GM18870 (cell line): ENCODE results near the gene AIFM1.
A peak's percentile ranks its signal among the peaks of the same experiment; 100 is the strongest.
"Not testable (repeated sequence)": the region's sequence is repeated elsewhere in the genome, so short reads cannot be mapped to it uniquely, and the experiment has no call there.

Source experiments
- ATAC-seq: cut with Tn5 transposase; IDR thresholded peaks from one replicate; pipeline ENCODE4 v1.9.1; 2021; ENCODE audit warnings: moderate library complexity; ENCODE audit not compliant: unreplicated experiment

AIFM1 gene

DNA sequence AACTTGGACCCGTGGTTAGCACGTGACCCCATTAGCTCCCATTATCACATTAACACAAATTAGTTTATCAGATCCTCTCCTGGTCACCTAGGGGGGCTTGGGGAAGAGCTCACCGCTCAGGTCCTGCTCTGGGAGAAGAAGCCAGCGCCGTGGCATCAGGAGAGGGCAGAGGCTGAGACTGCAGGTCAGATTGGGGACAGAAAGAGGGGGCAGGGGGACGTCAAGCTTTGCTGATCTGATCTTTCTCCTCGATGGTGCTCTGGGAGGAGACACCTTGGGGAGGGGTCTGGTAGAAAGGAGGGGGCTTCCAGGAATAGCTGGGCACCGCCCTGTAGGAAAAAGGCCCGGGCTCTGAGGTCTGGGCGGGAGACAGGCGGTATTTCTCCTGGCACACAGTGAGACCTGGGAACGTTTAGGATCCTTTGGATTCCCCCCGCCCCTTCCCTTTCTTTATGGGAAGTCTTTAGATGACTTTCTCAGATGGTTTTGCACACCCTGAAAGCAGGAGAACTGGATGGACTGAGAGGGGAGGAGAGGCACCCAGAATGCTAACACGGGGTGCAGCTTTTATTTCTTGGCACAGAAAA, 46.2 kb downstream of the AIFM1 start:
- ATAC-seq, result no peak

DNA sequence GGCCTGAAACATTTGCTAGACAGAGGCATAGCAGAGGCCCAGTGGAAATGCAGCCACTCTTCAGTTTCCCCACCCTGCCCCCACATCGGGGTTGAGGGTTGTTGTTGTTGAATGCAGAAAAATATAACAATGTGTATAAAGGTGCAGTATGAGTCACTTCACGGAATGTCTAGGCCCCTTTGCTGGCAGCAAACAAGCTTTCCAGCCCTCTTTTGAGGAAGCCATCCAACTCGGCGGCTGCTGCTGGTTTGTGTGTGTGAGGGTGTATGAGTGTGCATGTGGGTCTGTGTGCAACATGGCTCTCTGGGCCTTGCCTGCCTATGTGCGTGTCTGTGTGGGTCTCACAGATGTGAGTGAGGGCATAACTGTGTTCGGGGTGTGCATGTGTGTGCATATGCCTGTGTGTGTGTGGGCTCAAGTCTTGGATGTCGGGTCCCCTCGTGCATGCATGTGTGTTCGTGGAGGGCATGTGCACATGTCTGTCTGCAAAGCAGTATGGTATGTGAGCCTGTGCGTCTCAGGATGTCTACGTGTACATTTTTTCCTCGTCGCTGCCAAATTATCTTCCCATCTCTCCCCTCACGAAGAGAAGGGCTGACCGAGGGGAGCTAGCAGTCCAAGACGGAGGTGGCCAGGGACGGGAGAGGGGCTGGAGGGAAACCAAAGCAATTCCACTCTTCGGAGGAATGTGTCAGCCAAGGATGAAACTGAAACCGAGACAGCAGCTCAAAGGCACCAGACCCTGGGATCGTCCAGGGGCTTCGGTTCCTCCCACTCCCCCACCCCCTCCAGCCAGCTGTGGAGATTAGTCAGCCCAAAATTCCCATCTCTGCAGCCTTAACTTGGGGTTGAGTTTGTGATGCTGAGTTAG, 47.0 kb downstream of the AIFM1 start:
- no peak for ATAC-seq

DNA sequence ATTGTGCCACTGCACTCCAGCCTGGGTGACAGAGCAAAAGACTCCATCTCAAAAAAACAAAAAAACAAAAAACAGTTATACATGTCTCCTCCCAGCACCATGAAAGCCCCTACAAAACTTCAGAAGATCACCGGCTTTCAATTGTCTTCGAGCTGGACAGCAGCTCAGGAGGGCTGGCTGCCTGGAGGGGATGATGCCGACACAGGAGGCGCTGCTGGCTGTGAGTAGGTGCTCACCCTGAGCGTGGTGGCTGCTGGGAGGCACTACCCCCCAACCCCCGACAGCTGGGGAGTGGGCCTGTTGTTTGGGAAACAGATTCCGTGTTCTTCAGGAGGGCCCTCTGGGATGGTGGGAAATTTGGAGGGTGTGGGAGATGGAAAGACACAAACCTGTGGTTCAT, 48.5 kb downstream of the AIFM1 start:
- no peak for ATAC-seq

DNA sequence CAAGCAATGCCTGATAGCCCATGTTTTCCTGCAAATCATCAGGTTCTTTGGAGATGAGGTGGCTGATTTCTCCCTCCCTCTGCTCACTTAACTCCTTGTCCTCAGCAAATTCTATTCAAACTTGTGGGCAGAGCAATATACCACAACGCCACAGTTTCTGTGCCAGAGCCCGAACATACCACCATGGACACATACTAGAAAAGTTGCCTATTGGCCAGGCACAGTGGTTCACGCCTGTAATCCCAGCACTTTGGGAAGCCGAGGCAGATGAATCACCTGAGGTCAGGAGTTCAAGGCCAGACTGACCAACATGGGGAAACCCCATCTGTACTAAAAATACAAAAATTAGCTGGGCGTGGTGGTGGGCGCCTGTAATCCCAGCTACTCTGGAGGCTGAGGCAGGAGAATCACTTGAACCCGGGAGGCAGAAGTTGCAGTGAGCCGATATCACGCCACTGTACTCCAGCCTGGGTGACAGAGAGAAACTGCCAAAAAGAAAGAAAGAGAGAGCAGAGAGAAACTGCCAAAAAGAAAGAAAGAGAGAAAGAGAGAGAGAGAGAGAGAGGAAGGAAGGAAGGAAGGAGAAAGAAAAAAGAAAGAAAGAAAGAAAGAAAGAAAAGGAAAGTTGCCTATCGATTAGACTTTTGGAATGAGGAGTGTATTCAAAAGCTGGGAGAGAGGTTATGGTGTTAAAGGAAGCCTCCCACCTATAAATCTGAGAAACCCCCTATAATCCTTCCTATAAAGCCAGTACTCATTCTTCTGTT, 50.3 kb downstream of the AIFM1 start:
- not testable (repeated sequence) for ATAC-seq

DNA sequence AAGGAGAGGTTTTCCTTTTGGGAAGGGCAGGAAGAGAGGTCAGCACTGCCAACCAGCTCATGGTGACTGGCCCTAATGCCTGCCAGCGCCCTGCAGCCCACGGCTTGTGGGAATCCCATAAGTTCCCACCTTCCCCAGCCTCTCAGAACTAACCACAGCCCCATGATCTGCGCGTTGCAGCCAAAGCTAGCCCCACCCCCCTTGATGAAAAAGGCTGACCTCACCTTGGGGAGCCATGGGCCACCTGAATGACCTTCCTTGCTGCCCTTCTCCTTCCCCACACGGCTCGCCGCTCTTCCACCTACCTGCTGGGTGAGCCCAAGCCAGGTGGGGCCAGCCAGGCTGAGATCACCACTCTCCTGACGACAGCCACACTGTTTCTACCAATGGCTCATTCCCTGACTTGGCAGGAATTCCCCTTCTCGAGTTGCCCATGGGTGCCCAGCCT, 51.5 kb downstream of the AIFM1 start:
- ATAC-seq, result no peak

DNA sequence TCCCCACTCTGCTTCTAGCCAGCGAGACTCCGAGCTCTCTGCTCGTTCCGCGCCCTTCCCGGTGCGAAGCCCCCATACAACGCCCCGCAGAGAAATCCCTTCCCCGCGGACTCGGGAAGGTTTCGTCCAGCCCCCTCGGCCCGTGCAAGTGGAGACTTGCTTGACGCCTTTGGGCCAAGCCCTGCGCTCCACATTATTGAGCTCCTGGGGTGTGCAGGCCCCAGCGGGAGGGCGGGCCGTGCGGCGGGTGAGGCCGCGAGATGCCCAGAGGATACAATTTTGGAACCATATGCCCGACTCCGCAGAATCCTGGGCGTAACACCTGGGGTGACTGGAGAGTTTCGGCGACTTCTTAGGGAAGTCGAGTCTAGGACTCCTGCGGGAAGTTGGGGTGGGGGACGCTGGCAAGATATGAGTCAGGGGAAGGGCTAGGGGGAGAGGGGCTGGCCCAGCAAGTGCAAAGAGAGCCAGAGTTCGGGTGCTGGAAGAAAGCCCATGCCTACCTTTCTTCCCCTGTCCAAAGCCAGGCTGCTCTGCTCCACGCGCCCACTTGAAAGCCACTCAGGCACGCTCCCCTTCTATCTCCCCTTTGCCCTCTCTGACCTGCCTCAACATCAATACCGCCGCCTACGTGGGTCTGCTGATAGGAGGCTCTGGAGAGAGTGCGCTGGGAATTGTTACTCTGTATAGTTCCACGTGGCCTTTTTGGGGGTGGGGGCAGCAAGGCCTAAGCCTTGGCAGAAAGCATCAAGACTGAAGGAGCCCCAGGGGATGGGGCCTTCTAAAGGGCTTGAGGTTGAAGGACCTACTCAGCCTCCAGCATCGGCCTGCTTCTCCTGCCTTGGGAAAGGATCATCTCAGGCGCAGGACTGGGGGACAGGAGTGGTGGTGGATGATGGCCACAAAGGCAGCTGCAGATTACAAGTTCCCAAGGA, 54.2 kb downstream of the AIFM1 start:
- ATAC-seq, result no peak

DNA sequence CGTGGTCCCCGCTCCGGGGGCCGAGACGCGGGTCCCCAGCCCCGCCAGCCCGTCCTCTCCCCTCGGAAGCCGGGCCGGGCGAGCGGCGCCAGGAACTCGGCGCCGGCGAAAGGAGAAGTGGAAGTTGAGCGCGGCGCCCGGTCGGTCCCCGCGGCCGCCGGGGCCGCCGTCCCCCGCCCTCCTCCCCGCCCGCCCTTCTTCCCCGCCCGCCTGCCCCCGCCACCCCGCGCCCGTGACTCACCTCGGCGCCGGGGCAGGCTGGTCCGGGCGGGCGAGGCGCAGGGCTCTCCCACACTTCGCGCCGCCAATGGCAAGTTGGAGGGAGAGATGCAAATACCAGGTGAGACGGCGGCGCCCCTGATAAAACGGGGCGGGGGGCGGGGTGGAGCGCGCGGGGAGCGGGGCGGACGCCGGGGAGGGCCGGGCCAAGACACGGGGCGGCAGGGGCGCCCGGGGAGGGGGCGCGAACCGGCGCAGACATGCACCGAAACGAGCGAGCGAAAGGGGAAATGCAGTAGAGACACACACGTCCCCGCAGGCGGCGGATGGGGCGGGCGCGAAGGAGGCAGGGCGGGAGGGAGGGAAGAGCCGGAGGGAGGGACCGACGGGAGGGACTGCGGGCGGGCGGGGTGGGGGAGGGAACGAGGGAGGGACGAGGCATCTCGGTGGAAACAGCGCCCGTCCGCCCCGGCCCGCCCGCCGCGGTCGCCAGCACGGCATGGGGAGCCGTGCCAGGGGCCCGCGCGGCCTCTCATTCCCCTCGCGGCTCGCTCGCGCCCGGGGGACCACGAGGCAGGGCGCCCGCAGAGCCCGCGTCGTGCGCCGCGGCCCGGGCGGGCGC, 55.0 kb downstream of the AIFM1 start, which contains the start of gene ELF4:
ELF4 (minus strand) TSS at position 119 of the 841 bp plus-strand sequence. CDS start 29,167 bp downstream, outside the sequence.
- no peak for ATAC-seq

DNA sequence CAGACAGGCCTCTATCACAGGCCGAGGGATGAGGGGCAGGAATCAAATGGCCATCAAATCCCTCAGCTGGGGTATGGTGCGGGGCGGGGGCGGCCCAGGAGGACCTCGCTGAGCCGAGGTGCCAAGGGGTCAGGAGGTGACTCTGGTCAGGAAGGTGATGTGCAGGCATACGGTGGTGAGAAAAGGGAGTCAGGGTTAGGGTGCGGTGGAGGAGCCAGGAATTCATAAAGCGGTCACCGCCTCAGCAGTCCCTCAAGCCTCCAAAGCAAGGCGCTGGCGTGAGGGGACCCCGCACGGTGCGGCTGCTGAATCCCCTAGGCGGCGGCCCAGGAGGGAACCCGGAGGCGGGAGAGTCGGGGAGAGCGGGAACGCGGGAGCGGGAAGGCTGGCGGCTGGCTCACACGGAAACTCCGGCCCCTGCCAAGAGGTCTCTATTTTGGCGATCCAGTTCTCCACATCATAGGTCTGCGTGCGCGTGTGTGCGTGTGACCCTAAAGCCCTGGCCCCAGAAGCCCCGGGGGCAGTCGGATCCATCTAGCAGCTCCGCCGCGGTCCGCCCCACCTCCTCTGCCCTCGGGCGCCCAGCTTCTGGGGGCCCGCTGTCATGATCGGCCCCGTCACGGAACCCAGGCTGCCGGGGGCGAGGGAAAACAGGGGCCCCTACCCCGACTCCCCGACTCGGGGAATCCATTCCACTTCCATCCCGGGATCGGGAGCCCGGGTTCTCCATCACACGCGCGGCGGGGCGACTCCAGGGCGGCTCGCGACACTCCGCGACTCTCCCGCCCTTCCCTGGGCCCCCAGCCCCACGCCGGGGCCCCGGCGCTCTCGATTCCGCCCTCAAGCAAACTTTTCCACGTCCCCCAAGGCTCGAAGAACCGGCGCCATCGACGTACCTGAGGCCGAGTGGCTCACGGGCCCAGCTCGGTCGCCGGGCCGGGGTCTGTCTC, 55.9 kb downstream of the AIFM1 start:
- ATAC-seq, result no peak

DNA sequence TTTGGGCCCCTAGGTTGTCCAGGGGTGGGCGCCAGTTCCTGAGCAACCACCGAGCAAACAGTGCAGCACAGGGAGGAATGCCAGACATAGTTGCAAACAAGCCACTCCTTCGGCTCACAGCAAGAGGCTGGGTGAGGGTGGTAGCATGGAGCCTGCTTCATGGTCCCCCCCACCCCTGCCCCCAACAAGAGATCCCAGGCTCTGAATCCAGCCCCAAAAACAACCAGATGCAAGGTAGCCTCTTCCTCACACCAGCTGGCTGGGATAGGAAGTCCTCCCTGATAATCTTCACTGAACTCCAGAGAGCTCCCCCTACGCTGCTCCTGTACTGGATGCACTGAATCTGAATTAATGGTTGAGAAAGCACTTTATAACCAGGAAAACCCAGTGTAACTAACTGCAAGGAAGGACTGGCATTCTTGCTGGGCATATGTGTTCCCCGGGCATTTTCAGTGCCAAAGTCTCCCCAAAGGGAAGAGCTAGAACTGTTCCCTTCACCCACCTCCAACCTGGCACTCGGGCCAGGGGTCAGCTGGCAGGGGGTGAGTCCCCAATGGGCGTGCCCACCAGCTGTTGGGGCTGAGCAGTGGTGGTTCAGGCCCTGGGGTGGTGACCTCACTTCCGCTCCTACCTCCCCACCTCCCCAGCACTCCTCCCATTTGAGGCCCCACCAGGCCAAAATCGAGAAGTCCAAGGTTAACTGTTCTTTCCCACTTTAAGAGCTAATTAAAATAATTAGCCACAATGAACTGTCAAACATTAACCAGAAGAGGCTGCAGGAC, 56.8 kb downstream of the AIFM1 start:
- peak; percentile 62 for ATAC-seq

DNA sequence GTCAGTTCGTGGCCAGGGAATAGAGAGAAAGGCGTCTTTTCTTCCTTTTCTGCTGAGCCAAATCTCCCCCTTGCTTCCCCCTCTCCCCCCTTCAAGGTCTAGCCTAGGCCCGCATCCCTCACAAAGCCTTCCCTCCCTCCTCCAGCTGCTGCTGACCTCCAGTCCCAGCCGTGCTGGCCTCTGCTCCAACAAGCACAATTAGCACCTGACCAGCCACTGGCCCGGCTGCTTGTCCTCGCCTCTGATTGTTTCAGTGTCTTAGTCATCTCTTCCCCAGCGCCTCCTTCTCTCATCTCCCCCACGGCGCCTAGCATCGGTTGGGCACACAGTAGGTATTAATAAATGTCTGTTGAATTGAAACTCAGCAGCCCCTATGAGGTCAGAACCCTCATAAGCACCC, 59.6 kb downstream of the AIFM1 start:
- no peak for ATAC-seq

DNA sequence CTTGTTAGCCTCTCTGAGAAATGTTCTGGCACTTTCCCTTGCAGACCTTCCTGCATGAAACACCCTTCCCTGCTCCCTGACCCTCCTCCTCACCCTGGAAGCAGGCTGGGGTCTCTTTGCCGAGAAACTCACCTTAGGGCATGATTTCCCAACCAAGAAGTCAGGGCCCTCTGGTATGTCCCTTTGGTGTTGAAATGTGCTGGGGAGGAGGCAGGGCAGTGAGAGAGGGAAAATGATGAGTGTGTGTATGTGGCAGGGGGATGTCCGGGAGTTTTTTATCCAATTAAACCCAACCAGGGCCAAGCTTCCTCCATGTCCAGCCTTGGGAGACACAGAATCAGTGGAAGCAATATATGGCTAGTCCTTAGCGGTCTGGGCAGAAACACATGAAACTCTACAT, 60.4 kb downstream of the AIFM1 start:
- ATAC-seq, result no peak

DNA sequence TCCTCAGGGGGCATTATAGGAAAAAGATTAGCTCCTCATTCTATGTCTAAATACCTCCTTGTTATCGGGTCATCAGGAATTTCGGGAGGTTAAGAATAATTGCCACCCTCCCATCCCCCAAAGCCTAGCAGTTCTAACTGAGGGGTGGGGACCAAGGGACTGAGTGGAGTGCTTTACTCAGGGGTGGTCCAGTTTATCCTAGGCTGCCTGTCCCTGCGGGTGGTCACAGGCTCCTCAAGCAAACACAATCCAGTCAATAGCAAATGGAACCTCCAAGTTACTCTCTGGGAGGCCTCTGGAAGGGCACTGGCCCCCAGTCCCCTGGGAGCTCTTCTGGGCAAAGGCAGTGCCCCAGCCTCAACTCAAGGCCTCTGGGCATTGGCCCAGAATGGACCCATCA, 62.0 kb downstream of the AIFM1 start:
- no peak for ATAC-seq

DNA sequence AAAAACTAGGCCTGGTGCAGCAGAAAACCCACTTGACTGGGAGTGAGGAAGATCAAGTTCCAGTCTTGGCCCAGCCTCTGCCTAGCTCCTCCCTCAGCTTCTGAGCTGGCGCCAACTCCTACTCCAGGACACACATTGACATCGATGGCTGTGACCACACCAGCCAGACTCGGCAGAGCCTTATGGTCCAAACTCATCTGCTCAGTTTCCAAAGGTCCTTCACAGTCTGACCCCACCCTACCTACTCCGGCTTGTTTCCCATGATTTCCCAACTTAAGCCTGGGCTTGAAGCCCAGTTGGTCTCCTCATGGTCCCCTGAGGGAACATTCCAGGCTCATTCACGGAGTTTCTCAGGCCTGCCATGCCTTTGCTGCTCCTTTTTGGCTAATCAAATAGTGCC, 65.5 kb downstream of the AIFM1 start:
- ATAC-seq, result no peak

DNA sequence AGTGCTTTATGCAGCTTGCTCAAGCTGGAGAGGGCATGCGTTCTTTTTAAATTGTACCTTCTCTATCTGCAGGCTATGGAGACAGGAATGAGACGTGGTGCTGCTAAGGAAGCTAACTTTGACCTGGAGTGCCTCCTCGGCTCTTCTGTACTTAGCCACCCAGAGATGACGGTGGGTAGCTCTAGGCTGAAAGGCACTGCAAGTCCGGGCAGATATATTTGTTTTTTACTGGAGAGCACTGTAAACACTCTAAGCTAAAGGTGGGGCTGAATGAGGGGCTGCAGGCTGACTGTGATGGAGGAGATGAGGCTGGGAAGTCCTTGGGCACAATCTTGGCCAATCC, 67.5 kb downstream of the AIFM1 start:
- no peak for ATAC-seq

DNA sequence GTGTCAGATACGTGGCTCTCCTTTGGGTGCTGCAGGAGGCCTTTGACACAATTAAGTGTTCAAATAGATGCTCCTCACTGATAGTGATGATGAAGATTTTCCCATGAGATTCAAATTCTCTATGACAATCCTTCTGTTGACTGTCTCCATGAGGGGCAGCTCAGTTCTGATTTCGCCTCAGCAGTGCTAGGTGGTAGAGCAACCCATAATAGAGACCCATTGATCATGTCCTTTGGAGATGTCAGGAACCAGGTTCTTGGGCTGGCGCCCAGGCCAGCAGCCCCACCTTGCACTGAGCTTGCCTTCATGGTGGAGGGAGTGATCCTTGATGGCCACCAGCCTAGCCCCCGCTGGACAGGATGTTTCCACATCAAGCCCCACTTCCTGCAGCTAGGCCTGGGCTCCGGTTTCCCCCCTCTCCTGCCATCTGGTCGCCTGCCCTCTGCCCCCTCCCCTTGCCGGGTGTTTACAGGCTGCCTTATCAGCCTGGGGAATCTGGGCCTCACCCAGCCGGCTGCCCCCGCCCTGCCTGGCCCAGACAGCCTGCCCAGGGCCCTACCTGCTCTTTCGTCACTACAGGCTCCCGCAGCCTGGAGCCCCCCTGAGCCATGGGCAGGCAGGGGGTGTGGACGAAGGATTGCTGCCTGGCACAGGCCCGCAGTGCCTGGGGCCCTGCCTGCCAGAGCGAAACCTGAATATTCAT, 68.0 kb downstream of the AIFM1 start:
- no peak for ATAC-seq

DNA sequence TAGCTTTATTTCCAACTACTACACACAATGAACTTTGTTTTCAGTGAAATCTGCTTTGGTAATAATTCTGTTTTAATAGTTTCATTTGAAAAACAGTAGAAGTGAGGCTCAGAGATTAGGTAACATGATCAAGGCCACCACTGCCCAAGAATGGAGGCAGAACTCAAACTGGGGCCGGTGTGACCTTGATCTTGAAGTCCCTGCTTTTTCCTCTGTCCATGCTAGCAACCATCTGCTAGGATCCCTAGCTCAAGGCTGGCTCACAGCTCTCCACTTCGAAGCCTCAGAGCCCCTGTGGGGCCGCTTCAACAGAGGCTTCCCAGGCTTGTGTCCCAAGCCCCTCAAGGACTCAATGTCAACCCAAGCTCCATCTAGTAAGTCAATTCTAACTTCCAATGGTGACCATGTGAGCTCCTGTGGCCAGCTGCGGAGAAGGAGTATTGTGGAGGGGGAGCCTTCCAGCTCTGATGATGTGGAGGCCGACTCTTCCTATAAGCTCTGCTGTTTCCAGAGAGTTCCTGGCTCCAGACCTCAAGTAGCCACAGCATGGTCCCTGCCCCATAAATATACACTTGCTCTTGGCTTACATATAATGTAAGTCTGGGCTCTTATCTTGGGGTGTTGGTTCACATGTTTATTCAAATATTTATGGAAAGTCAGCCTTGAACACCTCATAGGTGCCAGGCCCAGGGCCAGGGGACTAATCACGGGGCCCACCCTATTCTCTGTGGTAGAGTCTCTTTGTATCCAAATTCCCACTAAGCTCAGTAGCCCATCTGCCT, 70.2 kb downstream of the AIFM1 start:
- no peak for ATAC-seq

DNA sequence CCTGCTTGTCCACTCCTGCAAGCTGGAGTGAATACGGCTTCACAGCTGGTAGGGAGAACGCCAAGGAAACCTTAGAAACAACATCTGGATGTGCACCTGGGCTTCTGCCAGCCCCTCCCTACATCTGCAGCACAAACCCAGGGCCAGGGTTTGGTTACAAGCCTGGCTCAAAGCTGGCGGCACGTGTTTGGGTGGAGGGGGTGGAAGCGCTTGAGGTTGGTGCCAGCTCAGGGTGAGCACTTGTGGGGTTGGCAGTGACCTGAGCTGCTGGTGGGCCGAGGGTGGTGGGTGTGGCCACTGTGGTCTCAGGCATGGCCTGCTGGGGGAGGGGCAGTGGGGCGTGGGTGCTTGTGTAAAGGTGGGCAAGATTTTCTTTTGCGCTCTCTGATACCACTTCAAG, 70.9 kb downstream of the AIFM1 start:
- ATAC-seq, result no peak
